A549 (cell line): Measurements from ENCODE around the gene ACOXL.

Source experiments
- CTCF ChIP-seq: fragments of >200 bp; sonication (Bioruptor Twin); formaldehyde crosslinking; IDR thresholded peaks from 3 replicates; pipeline ENCODE4 v1.5.1; 2016
- JUN ChIP-seq, 2 experiments: fragments of >200 bp; sonication (Bioruptor Twin); formaldehyde crosslinking; IDR thresholded peaks; 2 replicates in 1 of 2; 3 replicates in 1 of 2; pipeline ENCODE4 v1.6.1; 2016 to 2017
- POLR2A ChIP-seq: IDR thresholded peaks from 2 replicates; pipeline ENCODE4 v1.6.1; 2012; ENCODE audit warnings: mild to moderate bottlenecking, low read length

- TF ChIP-seq POLR2A (no peak), CTCF (no peak), JUN (IDR thresholded peaks at IDR 0.05) (no peak)
Observed at GRCh38 chr2:111029181-111029927, 297.0 kb downstream of the ACOXL start.
